Activated CD4-positive, alpha-beta T cell treated with anti-CD3 and anti-CD28 coated beads, Interleukin-2, amount 50 U/mL, for 4 hours (primary cell): ENCODE measurements around the gene PKN1.

Source experiments
- DNase-seq, 2 experiments: peaks; one replicate each; pipeline ENCODE4 v3.0.0-alpha.2; 2020

Gene PKN1

GRCh38 chr19:14407605-14408484 lies 25.3 kb upstream of the PKN1 start:
- no peak for DNase-seq

GRCh38 chr19:14408491-14409145 lies 24.5 kb upstream of the PKN1 start:
- DNase-seq = no peak

- no peak for DNase-seq
Measured at GRCh38 chr19:14409146-14410023, 23.7 kb upstream of the PKN1 start.

GRCh38 chr19:14410091-14411051 lies 22.7 kb upstream of the PKN1 start:
- no peak for DNase-seq

GRCh38 chr19:14411161-14411937 lies 21.8 kb upstream of the PKN1 start:
- no peak for DNase-seq

- DNase-seq = no peak
Measured at GRCh38 chr19:14411938-14412245, 21.2 kb upstream of the PKN1 start.

- no peak for DNase-seq
Measured at GRCh38 chr19:14412324-14412995, 20.6 kb upstream of the PKN1 start.

- no peak for DNase-seq
Measured at GRCh38 chr19:14412996-14413692, 20.0 kb upstream of the PKN1 start.

GRCh38 chr19:14413693-14414181 lies 19.4 kb upstream of the PKN1 start:
- no peak for DNase-seq

- no peak for DNase-seq
Measured at GRCh38 chr19:14414926-14415690, 18.0 kb upstream of the PKN1 start.

- DNase-seq = no peak
Measured at GRCh38 chr19:14416817-14417231, 16.3 kb upstream of the PKN1 start.

GRCh38 chr19:14418856-14419105 lies 14.3 kb upstream of the PKN1 start:
- DNase-seq = no peak

- peak; percentile 95 to 96 for DNase-seq
Measured at GRCh38 chr19:14419106-14419813, 13.8 kb upstream of the PKN1 start, which contains the start of gene DDX39A. Gene DDX39A, minus strand, starts transcription at chr19:14419341. Its CDS starts 6,121 bp downstream, at chr19:14413220.

- DNase-seq = no peak
Measured at GRCh38 chr19:14425696-14426138, 7.4 kb upstream of the PKN1 start.

- no peak for DNase-seq
Measured at GRCh38 chr19:14427461-14427860, 5.6 kb upstream of the PKN1 start.

- no peak for DNase-seq
Measured at GRCh38 chr19:14428882-14429416, 4.2 kb upstream of the PKN1 start.

GRCh38 chr19:14430712-14431111 lies 2.4 kb upstream of the PKN1 start:
- no peak for DNase-seq
